GM18498 (cell line): ENCODE results near the gene ALDH1L1.

Experiments used
- ATAC-seq: cut with Tn5 transposase; IDR thresholded peaks from one replicate; pipeline ENCODE4 v1.9.1; 2021; ENCODE audit warnings: mild to moderate bottlenecking, moderate library complexity; ENCODE audit not compliant: unreplicated experiment

The ALDH1L1 gene

DNA sequence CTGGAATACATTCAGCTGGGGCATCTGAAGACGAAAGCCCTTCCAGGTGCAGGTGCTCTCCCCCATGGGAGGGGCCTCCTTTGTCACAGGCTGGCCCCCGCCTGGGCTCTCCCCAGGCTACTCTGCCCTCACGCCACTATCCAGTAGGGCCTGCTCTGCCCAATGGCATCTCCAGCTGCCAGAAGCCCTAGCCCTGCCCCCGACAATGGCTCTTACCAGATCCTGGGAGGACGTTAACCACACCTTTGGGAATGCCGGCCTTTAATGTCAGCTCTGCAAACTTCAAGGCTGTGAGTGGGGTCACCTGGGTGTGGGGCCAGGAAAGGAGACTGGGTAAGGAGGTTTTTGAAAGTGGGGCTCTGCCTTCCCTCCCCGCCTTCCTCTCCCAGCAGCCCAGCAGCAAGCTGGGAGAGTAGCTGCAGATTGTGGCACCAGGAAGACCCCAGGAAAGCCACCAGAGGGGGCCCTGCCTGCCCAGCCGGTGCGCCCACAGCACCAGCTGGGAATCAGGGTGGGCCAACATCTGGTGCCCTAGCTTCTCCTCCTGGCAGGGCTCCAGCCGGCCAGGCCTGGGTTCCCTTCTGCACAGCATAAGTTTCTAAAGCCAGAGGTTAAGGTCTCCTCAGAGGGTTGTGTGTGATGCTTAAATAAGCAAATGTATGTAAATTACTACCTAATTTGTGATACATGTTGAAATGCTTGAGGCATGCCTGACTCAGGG is 56.1 kb downstream of the ALDH1L1 start:
- no peak for ATAC-seq

DNA sequence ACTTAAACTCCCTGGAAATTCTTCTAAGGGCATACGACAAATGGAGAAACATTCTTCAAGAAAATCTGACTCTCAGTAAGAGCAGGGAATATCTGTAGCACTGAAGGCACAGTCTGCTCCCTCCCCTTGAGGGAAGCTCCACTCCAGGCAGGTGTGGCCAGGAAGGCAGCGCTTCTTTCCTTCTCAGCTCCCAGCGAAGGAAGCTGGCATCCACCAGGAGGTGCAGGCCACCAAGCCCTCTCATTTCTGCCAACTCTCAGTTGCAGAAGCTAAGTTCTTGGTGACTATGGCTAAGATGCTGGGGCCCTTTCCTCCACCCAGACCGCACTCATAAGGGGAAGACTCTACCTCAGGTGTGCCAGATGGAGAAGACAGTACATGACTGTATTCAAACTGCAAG is 58.8 kb downstream of the ALDH1L1 start:
- ATAC-seq = no peak

DNA sequence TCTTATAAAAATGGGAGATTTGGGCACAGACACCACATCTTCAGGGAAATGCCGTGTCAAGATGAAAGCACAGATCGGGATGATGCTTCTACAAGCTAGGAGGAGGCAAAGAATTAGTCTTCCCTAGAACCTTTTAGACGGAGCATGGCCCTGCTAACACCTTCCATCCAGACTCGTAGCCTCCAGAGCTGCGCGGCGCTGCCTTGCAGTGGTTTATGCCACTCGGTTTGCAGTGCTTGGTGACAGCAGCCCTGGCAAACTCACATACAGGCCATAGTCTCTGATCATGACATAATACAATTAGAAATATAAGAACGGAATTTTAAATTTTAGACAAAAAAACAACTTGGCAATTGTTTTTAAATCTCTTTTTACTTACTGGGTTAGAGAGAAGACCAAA is 59.3 kb downstream of the ALDH1L1 start:
- no peak for ATAC-seq

DNA sequence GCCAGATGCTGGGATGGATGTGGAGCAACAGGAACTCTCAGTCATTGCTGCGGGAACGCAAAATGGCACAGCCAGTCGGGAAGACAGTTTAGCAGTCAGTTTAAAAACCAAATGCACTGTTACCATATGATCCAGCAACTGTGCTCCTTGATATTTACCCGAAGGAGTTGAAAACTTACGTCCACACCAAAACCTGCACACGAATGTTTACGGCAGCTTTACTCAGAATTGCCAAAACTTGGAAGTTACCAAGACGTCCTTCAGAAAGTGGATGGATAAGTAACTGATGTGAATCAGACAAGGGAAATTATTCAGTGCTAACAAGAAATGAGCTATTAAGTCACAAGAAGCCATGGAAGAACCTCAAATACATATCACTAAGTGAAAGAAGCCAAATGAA is 60.4 kb downstream of the ALDH1L1 start:
- no peak for ATAC-seq

DNA sequence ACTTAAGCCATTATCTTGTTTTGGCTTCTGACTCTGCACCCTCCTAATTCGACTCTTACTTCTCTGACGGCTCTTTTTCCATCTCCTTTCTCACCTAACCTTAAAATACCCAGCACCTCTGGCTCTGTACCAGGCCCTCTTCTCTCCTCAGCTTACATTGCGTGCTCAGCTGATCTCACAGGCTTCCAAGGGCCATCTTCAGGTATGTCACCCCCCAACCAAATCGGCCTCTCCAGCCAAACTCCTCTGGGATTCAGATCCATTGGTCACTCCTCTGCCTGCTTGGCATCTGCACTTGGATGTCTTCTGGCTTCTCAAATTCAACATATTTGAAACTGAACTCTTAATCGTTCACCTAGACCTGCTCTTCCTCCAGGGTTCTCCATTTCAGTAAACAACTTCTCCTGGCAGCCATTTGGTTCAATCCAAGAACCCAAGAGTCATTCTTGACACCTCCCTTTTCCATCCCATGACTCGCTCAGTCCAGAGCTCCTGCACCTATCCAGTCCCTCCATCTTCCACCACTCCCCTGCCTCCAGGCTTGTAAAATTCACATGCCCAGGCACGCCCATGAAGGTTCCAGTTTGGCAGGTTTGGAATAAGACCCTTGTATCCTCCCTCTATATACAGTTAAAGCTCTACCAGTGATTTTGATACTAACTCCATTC is 61.2 kb downstream of the ALDH1L1 start:
- no peak for ATAC-seq

DNA sequence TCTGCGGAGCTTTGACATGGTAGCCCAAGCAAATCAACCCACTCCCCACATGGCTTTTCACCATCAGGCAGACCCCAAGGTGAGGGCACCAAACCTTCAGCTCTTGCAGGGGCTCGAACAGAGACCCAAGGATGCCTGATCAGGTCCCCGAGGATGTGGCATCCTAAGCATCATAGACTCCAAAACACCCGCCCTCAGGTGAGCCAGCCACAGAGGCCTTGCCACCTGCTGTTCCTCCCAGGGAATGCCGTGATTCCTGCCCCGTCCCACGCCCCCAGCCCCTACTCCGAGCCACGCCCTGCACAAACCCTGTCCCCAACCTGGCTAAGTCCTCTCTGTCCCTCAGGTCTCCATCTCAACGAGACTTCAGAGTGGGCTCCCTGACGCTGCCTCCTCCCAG is 61.8 kb downstream of the ALDH1L1 start:
- no peak for ATAC-seq

DNA sequence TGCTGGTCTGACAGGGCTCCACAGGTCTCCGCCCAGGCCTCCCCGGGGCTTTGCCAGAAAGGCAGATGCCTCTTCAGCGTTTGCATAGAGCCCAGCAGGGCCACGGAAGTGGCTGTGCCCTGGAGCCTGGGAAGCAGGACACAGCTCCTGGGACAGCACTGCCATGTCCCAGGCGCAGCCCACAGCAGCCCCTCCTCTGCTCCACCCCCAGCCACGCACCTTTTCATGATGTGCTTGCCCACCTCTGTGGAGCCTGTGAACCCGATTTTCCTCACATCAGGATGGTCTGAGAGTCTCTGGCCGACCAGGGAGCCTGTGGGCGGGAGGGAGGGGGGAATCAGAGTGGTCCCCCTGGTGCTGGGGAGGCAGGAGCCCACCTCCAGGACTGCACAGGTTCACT is 62.6 kb downstream of the ALDH1L1 start:
- ATAC-seq = no peak

DNA sequence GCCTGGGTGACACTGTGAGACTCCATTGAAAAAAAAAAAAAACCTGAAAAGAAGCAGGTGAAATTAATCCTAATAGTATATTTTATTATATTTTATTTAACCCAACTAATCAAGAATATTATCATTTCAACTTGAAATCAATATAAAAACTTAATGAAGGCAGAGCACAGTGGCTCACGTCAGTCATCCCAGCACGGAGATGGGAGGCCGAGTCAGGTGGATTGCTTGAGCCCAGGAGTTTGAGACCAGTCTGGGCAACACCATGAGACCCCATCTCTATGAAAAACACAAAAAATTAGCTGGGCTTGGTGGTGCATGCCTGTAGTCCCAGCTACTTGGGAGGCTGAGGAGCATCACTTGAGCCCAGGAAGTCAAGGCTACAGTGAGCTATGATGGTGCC is 63.2 kb downstream of the ALDH1L1 start:
- no peak for ATAC-seq

DNA sequence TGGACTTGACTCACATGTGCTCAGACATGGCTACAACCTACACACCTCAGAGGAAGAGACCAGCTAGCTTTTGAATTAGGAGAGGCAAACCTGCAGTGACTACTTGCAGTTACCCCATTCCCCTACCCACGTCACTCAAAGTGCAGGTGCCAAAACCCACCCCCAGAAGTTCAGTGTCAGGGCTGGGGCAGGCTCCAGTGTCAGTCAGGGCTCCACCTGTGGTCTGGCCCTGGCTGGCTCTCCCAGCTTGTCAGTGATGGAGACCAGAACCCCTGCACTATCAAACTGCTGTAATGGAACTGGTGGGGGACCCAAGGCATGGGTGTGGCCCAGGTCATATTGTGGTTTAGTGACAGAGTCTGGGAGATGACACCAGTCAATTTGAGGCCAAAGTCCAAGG is 63.9 kb downstream of the ALDH1L1 start:
- no peak for ATAC-seq

DNA sequence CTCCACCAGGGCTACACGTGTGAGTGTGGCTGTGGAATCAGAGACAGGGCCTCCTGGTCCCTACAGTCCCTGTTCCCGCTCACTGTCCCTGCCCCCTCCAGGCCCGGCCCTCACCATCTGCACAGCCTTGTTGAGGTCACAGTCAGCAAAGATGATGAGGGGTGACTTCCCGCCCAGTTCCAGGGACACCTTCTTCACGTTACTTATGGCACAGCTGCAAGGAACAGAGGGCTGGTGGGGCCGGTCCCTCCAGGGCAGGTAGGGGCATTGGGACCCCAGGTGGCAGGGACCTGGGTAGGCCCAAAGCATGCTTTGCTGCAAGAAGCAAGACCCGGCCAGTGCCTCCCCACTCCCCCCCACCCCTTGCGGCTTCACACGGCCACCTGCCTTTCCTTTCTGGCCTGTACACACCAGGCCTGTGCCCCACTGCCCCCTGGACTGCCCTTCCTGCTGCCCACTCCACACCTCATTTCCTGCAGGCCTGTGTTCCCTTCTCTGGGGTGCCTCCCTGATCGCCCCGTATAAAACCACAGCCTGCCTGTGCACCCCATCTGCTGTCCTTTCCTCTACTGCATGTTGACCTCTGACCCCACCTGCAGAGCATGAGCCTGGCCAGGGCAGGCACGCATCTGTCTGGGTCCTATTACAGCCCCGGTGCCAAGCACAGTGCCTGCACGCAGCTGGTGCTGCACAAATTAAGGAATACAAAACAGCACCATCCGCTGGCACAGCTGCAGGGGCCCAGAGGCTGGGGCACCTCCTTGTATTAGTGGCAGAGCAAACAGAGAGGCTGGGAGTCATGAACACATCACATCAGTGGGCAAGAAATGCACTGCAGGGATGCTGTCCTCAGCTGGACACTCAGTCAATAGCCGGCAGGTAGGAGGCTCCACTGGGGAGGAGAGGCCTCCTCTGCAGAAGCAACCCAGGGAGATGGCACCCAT is 65.7 kb downstream of the ALDH1L1 start:
- ATAC-seq = no peak

DNA sequence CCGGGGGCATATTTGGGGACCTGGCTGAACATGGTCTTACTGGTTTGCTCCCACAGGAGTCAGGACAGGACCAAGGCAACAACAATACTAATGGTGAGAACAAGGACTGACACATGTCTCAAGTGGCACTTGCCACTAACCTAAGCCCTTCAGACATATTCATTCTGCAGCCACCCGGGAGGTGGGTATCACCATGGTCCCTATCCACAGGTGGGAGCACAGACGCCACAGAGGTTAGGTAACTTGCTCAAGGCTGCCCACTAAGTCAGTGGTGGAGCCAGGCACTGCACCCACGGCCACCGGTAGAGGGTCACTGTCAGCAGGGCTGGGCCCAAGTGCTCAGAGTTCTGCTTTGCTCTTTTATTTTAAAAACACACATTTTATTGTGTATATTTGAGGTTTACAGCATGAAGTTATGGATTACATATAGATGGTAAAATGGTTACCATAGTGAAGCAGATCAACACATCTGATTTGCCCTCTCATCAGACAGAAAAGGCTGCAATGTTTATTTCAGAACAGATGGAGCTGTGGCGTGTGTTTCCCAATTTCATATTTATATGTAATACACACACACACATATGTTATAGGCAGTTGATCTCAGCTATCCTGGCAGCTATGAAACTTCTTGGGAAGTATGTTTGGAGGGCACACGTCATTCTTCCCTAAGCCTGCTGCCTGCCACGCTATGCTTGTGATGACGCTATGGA is 66.5 kb downstream of the ALDH1L1 start:
- no peak for ATAC-seq

DNA sequence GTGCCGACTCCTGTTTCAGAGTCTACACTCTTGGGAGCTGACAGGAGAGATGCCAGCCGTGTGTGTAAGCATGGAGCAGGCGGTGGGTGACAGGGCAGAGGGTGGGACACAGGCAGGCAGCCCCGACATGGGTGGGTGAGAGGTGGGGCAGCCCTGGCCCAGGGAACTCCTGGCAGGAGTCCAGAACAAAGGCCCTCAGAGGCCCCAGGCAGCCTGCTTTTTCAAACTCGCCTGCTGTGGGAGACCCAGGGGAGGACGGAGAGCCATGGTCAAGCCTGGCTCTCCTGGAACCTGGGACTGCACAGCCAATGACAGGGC is 67.2 kb downstream of the ALDH1L1 start:
- ATAC-seq = no peak

DNA sequence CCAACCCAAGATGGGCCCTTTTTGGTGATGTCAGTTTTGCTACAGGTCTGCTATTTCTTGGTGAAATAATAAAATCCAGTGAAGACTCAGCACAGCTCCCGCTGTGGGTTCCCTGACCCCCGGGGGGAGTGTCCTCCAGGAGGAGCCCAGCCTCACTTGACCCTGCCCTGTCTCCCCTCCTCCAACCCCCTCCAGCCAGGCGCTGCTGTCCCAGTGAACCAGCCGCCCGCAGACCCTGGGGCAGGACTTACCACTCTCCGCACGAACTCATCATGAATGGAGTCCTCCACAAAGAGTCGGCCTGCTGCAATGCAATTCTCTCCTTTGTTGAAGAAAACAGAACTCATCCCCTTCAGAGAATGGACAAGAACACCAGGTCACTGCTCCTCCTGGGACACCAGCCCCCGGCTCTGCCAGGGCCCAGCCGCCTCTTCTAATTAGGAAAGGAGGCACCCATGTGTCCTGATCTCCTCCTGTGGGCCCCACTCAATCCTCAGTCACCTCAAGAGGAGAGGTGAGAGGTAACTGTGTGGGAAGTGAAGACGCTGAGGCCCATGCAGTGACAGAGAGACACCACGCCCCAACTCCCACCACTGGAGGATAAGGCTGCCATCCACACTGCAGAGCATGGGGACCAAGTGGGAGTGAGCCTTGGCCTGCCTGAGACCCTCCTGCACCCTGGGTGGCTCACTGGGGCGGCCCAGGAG is 67.7 kb downstream of the ALDH1L1 start:
- no peak for ATAC-seq

DNA sequence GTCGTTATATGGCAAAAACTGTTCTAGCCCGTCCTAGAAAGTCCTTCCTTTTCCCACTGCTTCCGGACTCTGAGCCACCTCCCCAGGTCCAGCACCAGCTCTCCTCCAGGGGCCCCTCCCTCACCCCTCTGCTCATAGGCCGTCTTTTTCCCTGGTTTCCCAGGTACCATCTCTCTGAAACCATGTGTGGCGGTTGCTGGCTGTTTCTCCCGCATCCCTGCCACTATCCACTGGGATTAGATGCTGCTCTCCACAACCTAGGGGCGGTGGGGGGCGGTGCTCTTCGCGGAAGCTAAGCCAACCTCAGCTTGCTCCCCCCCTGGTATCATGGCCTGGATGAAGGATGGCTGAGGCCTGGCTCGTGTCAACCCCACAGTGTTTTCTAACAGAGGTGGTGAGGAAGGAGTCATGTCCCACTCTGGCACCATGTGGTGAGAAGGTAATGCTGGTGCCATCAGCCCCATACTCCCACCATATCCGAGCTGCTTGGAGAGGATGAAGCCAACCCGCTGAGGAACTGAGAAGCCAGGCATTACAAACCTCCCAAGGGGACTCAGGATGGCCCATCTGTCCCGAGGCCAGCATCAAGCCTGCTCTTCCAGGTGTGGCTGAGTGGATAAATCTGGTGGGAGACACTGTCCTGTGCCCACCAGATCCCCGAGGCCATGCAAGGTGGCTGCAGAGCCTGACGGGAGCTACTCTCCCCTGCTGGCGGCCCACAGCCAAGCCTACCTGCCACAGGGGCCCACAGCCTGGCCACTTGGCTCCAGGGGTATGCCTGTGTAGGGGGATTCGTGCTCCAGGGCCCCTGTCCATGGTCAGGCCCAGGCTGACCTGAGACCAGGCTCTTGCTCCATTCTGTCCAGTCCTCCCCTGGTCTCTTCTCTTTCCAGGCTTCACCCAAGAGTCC is 68.6 kb downstream of the ALDH1L1 start:
- no peak for ATAC-seq

DNA sequence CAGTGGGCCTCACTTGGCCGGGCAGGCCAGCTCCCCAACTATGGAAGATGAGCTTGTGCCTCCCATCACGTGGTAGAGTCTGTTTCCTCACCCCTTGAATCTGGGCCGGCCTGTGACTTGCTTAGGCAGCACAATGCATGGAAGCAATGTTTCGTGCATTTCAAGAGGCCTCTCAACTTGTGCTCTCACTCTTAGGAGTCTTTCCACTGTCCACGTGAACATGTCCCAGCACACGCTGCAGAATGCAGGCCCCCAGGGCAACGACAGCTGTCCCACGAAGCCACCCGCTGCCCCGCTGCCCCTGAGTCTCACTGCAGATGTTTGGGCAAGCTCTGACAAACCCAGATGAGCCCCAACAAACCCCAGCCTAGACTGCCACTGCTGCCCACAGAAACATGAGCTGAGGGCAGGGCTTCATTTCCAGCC is 69.2 kb downstream of the ALDH1L1 start:
- ATAC-seq = no peak

DNA sequence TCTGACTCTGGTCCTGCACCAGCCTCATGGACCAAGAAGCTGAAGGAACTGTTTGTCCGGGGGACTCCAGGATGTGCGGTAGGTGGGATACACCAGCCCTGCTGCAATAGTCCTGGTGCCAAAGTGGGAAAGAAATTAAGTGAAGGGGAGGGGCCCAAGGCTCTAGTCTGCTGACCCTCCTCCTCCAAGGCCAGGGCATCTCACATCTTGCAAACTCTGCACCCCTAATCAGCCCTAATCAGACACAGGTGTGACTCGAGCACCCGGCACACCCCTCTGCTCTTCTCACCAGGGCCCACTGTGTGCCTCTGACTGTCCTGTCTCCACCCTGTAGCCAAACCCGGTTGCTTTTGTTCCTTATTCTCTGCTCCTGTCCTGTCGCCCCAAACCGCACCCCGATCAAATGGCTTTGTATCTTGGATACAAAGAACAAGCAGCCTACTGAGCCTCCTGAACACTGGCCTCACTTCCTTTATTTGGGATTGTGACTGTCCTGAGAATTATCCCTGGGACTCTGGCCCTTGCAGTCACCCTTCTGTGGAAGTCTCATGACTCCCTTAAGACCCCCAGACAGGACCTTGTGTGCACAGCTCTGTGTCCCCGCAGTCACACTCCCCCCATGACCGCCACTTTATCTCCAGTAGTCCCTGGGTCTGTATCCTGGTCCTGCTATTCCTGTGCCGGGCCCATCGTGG is 69.8 kb downstream of the ALDH1L1 start:
- ATAC-seq = no peak

DNA sequence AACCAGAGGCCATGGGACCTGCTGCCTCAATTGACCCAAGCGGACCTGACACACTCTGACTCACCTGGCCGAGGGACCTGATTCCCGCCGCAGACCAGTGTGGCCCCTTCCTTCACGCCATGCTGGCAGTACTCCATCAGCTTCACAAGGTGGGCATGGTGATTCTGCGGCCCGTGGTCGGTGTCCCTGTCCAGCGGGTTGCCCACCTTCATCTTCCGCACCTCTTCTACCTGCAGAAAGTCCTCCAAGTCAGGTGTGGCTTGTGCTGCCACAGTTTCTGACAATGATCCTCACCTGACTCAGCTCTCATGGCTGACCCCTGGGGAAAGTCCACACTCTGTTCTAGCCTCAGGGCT is 70.5 kb downstream of the ALDH1L1 start:
- ATAC-seq = no peak

DNA sequence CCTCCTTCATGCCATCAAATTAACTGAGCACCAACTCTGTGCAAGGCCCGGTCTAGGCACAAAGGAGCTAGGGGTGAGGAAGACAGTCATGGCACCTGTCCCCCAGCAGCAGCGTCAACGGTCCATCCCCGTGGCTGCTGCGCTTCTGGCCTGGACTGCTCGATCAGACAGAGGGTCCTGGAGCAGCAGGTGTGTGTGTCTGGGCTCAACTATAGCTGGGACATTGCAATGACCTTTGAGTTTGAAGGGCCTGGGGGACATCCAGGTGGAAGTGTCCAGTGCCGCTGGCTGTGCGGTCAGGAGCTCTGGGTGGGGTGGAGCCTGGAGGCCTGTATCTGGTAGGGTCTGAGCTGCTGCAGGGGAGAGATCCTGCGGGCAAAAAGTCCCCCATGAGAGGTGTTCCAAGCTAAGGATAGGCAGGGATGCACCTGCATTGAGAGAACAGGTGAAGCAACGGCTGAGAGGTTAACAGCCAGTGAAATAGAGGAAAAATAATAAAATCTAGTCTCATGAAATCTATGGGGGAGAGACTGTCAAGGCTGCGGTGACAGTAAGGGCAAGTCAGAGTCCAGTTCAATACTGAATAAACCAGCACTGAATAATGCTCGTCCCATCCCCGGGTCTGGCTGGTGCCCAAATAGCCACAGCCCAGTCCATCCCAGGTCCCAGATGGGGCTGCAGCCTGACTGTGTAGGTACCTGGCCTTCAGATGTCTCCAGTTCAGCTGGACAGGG is 71.1 kb downstream of the ALDH1L1 start:
- ATAC-seq = no peak
